SJCRH30 (cell line): ENCODE results near the gene EPS8L1. TPM values are rescaled to one million over a fixed set of nuclear protein-coding genes. Genes with fewer than 3 reads are reported as not detected.
A peak's percentile ranks its signal among the peaks of the same experiment; 100 is the strongest.
"Not testable (repeated sequence)": the region's sequence is repeated elsewhere in the genome, so short reads cannot be mapped to it uniquely, and the experiment has no call there.

Experiments
- DNase-seq, 2 experiments: peaks; one replicate each; pipeline ENCODE4 v3.0.0-alpha.2; 2015 to 2020
- H3K27ac ChIP-seq: fragments of 250-450 bp; sonication (Bioruptor Pico); 2 replicates; pipeline ENCODE4 v1.5.1; 2020; ENCODE audit warnings: mild to moderate bottlenecking, moderate library complexity
- H3K27me3 ChIP-seq: fragments of 250-450 bp; sonication (Bioruptor Pico); 2 replicates; pipeline ENCODE4 v1.5.1; 2020; ENCODE audit warnings: mild to moderate bottlenecking, moderate library complexity
- H3K36me3 ChIP-seq: fragments of 250-450 bp; sonication (Bioruptor Pico); 2 replicates; pipeline ENCODE4 v1.5.1; 2020; ENCODE audit warnings: mild to moderate bottlenecking, moderate library complexity
- H3K4me1 ChIP-seq: fragments of 250-450 bp; sonication (Bioruptor Pico); 2 replicates; pipeline ENCODE4 v1.5.1; 2020; ENCODE audit warnings: mild to moderate bottlenecking, moderate library complexity
- H3K4me3 ChIP-seq: fragments of 250-450 bp; sonication (Bioruptor Pico); 2 replicates; pipeline ENCODE4 v1.5.1; 2020; ENCODE audit warnings: mild to moderate bottlenecking, moderate library complexity
- H3K9me3 ChIP-seq: fragments of 250-450 bp; sonication (Bioruptor Pico); replicated peaks from 2 replicates; pipeline ENCODE4 v1.5.1; 2020; ENCODE audit warnings: mild to moderate bottlenecking, moderate library complexity
- total RNA-seq: library from RNA; depleted of rRNA; stranded (reverse); fragments of >200 nt; shearing (Covaris generic); gene quantifications from 2 replicates; pipeline ENCODE4 v1.2.3, GENCODE V29; 2014

The EPS8L1 gene
- total RNA-seq, 1 experiment from 2014 or later: 1.4 TPM

- not testable (repeated sequence) for H3K27ac ChIP-seq, DNase-seq, H3K4me3 ChIP-seq, H3K9me3 ChIP-seq, H3K4me1 ChIP-seq, H3K36me3 ChIP-seq
- H3K27me3 ChIP-seq: peaks cover 10% of the 10 kb centered on the region
Measured at GRCh38 chr19:55065516-55065915, 10.2 kb upstream of the EPS8L1 start.

- H3K36me3 ChIP-seq: no peaks in the 10 kb centered on the region
- no peak overlapping the region for H3K4me3 ChIP-seq
- peaks cover 14% of the 10 kb centered on the region for H3K4me1 ChIP-seq
- no peaks in the 10 kb centered on the region for H3K9me3 ChIP-seq
- DNase-seq: peak in 1 of 2 experiments; percentile 39
- peaks cover 10% of the 10 kb centered on the region for H3K27me3 ChIP-seq
- H3K27ac ChIP-seq: no peak overlapping the region
Measured at GRCh38 chr19:55066107-55066709, 9.5 kb upstream of the EPS8L1 start.

GRCh38 chr19:55067869-55068268, 7.8 kb upstream of the EPS8L1 start:
- Histone ChIP-seq H3K4me1 (peaks cover 24% of the 10 kb centered on the region), H3K36me3 (no peaks in the 10 kb centered on the region), H3K4me3 (no peak overlapping the region), H3K27me3 (peaks cover 10% of the 10 kb centered on the region), H3K27ac (no peak overlapping the region), H3K9me3 (no peaks in the 10 kb centered on the region)
- no peak for DNase-seq

GRCh38 chr19:55068950-55069864, 6.5 kb upstream of the EPS8L1 start:
- Histone ChIP-seq H3K36me3 (no peaks in the 10 kb centered on the region), H3K4me1 (peaks cover 24% of the 10 kb centered on the region), H3K9me3 (no peaks in the 10 kb centered on the region), H3K4me3 (peak overlapping the region; percentile 30), H3K27ac (0 out of 2 replicates have a peak overlapping the region, but pooled peaks have one; percentile 7), H3K27me3 (peaks cover 10% of the 10 kb centered on the region)
- DNase-seq: peak; percentile 62 to 68

GRCh38 chr19:55069865-55070197, 5.8 kb upstream of the EPS8L1 start:
- Histone ChIP-seq H3K27ac (no peak overlapping the region), H3K4me1 (peaks cover 24% of the 10 kb centered on the region), H3K4me3 (peak overlapping the region; percentile 30; the same call in 1 of the 2 replicates), H3K27me3 (peaks cover 10% of the 10 kb centered on the region), H3K36me3 (no peaks in the 10 kb centered on the region), H3K9me3 (no peaks in the 10 kb centered on the region)
- no peak for DNase-seq

GRCh38 chr19:55070466-55071128, 5.1 kb upstream of the EPS8L1 start:
- Histone ChIP-seq H3K36me3 (no peaks in the 10 kb centered on the region), H3K27me3 (peaks cover 10% of the 10 kb centered on the region), H3K9me3 (no peaks in the 10 kb centered on the region), H3K4me3 (no peak overlapping the region), H3K27ac (peak overlapping the region; percentile 23), H3K4me1 (peaks cover 24% of the 10 kb centered on the region)
- no peak for DNase-seq

- H3K4me3 ChIP-seq: no peak overlapping the region
- H3K9me3 ChIP-seq: no peaks in the 10 kb centered on the region
- peak; percentile 96 to 98 for DNase-seq
- H3K27ac ChIP-seq: peak overlapping the region; percentile 23
- H3K27me3 ChIP-seq: peaks cover 10% of the 10 kb centered on the region
- peaks cover 24% of the 10 kb centered on the region for H3K4me1 ChIP-seq
- H3K36me3 ChIP-seq: no peaks in the 10 kb centered on the region
Measured at GRCh38 chr19:55071129-55071502, 4.6 kb upstream of the EPS8L1 start.

- peak overlapping the region; percentile 23; the same call in 1 of the 2 replicates for H3K27ac ChIP-seq
Measured at GRCh38 chr19:55071913-55072312, 3.8 kb upstream of the EPS8L1 start.

GRCh38 chr19:55076321-55076720, 652 bp downstream of the EPS8L1 start:
- no peak for DNase-seq
- no peaks in the 10 kb centered on the region for H3K9me3 ChIP-seq

More at GRCh38 chr19:55071913-55072312, 3.8 kb upstream of the EPS8L1 start:
- H3K9me3 ChIP-seq: no peaks in the 10 kb centered on the region
- H3K27me3 ChIP-seq: peaks cover 10% of the 10 kb centered on the region
- peaks cover 24% of the 10 kb centered on the region for H3K4me1 ChIP-seq
- no peak for DNase-seq
- no peak overlapping the region for H3K4me3 ChIP-seq
- H3K36me3 ChIP-seq: no peaks in the 10 kb centered on the region

GRCh38 chr19:55077106-55077505, 1.4 kb downstream of the EPS8L1 start:
- no peaks in the 10 kb centered on the region for H3K9me3 ChIP-seq
- DNase-seq: no peak
- no peaks in the 10 kb centered on the region for H3K27me3 ChIP-seq
- H3K27ac ChIP-seq: no peak overlapping the region
- H3K36me3 ChIP-seq: no peaks in the 10 kb centered on the region
- H3K4me3 ChIP-seq: no peak overlapping the region
- peaks cover 1% of the 10 kb centered on the region for H3K4me1 ChIP-seq

More at GRCh38 chr19:55076321-55076720, 652 bp downstream of the EPS8L1 start:
- no peak overlapping the region for H3K4me3 ChIP-seq
- H3K27ac ChIP-seq: no peak overlapping the region
- H3K27me3 ChIP-seq: no peaks in the 10 kb centered on the region
- peaks cover 9% of the 10 kb centered on the region for H3K4me1 ChIP-seq
- H3K36me3 ChIP-seq: no peaks in the 10 kb centered on the region

- no peak for DNase-seq
- no peaks in the 10 kb centered on the region for H3K36me3 ChIP-seq
- no peaks in the 10 kb centered on the region for H3K27me3 ChIP-seq
- H3K9me3 ChIP-seq: no peaks in the 10 kb centered on the region
- no peaks in the 10 kb centered on the region for H3K4me1 ChIP-seq
- H3K4me3 ChIP-seq: no peak overlapping the region
- no peak overlapping the region for H3K27ac ChIP-seq
Measured at GRCh38 chr19:55078996-55079395, 3.3 kb downstream of the EPS8L1 start.

- no peaks in the 10 kb centered on the region for H3K9me3 ChIP-seq
- no peak for DNase-seq
- no peak overlapping the region for H3K4me3 ChIP-seq
- H3K4me1 ChIP-seq: no peaks in the 10 kb centered on the region
- no peaks in the 10 kb centered on the region for H3K36me3 ChIP-seq
- H3K27ac ChIP-seq: no peak overlapping the region
- no peaks in the 10 kb centered on the region for H3K27me3 ChIP-seq
Measured at GRCh38 chr19:55079400-55080038, 3.9 kb downstream of the EPS8L1 start.

GRCh38 chr19:55080121-55080967, 4.7 kb downstream of the EPS8L1 start:
- Histone ChIP-seq H3K4me3 (no peak overlapping the region), H3K36me3 (no peaks in the 10 kb centered on the region), H3K4me1 (no peaks in the 10 kb centered on the region), H3K27ac (no peak overlapping the region), H3K9me3 (no peaks in the 10 kb centered on the region), H3K27me3 (no peaks in the 10 kb centered on the region)
- peak in 1 of 2 experiments; percentile 39 for DNase-seq
